Measurements from ENCODE around the gene ERC2. TPM values are rescaled to one million over a fixed set of nuclear protein-coding genes. Genes with fewer than 3 reads are reported as not detected.
A peak's percentile ranks its signal among the peaks of the same experiment; 100 is the strongest.

Gene ERC2
- total RNA-seq, 1 donor from 2014 or later, result under 0.01 TPM

DNA sequence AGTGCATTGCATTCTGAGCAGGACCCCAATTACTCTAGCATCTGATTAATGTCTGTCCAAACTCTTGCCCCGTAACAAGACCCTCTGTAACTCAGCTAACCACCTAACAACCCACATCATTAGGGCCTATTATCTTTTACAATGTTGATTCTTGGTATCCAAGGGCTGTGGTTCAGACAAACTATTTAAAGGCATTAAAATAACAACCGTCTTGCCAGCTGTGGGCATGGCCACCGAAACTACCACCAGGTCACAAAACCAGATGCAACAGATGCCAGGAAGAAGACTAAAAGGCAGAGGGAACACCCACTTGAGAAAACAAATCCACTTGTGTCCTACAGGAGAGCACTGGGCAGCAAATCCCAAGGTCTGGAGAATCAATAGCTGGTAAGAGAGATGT, 262.9 kb downstream of the ERC2 start:
- no peak for FAIRE-seq
- TF ChIP-seq, protein P1, sequence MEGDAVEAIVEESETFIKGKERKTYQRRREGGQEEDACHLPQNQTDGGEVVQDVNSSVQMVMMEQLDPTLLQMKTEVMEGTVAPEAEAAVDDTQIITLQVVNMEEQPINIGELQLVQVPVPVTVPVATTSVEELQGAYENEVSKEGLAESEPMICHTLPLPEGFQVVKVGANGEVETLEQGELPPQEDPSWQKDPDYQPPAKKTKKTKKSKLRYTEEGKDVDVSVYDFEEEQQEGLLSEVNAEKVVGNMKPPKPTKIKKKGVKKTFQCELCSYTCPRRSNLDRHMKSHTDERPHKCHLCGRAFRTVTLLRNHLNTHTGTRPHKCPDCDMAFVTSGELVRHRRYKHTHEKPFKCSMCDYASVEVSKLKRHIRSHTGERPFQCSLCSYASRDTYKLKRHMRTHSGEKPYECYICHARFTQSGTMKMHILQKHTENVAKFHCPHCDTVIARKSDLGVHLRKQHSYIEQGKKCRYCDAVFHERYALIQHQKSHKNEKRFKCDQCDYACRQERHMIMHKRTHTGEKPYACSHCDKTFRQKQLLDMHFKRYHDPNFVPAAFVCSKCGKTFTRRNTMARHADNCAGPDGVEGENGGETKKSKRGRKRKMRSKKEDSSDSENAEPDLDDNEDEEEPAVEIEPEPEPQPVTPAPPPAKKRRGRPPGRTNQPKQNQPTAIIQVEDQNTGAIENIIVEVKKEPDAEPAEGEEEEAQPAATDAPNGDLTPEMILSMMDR (IDR thresholded peaks at IDR 0.05; ENCODE audit: insufficient read depth, low read length, severe bottlenecking), result no peak

DNA sequence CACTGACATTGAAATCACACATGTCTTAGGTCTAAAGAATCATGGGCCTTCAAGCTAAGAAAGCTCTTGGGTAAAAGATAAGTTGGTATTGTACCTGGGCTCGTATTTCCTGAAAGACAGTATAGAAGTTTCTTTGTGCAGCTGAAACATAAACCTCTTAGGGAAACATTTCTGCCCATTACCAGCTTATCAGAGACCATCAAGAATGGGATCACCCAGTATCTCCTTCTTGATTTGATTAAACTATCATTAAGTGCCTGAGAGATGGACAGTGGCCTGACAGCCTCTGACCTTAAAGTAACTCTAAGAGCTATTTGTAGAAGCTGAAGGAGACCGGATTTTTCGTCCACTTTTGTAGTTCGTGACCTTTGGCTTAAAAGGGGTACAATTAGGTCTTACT, 265.3 kb downstream of the ERC2 start:
- TF ChIP-seq, protein P1 (IDR thresholded peaks at IDR 0.05; ENCODE audit: insufficient read depth, low read length, severe bottlenecking), result no peak
- DNase-seq (ENCODE audit: low read depth) (no peak), FAIRE-seq (no peak)
- Histone ChIP-seq H3K27me3 (ENCODE audit: control insufficient read depth, insufficient read depth, low read length) (no peaks in the 10 kb centered on the region), H3K4me3 (ENCODE audit: low read depth, low read length) (no peak overlapping the region), H3K36me3 (ENCODE audit: control insufficient read depth, insufficient read depth, low read length) (no peaks in the 10 kb centered on the region)

More for the DNA sequence above, 262.9 kb downstream of the ERC2 start:
- Histone ChIP-seq H3K27me3 (ENCODE audit: control insufficient read depth, insufficient read depth, low read length) (no peaks in the 10 kb centered on the region), H3K4me3 (ENCODE audit: low read depth, low read length) (no peak overlapping the region), H3K36me3 (ENCODE audit: control insufficient read depth, insufficient read depth, low read length) (no peaks in the 10 kb centered on the region)
- DNase-seq (ENCODE audit: low read depth), result no peak

DNA sequence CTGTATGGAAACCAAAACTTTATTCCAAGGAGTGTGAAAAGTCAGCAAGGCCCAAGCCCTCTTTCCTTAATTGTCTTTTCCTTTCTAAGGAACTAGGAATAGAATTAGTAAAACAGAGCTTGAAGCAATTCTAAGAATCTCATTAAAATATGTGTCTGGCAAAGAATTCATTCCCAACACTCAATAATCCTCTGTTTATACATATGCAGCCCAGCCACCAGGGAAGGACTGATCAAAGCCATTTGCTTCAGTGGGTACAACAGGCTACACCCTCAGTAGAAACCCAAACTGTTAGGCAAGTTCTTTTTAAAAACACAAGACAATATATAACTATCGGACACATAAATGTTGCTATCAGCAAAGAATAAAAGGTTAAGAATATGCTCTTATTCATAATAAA, 266.9 kb downstream of the ERC2 start:
- FAIRE-seq (no peak), DNase-seq (ENCODE audit: low read depth) (no peak)
- no peaks in the 10 kb centered on the region for H3K36me3 ChIP-seq (ENCODE audit: control insufficient read depth, insufficient read depth, low read length)
- H3K4me3 ChIP-seq (ENCODE audit: low read depth, low read length), result no peak overlapping the region
- TF ChIP-seq, protein P1 (IDR thresholded peaks at IDR 0.05; ENCODE audit: insufficient read depth, low read length, severe bottlenecking), result no peak
- no peaks in the 10 kb centered on the region for H3K27me3 ChIP-seq (ENCODE audit: control insufficient read depth, insufficient read depth, low read length)

DNA sequence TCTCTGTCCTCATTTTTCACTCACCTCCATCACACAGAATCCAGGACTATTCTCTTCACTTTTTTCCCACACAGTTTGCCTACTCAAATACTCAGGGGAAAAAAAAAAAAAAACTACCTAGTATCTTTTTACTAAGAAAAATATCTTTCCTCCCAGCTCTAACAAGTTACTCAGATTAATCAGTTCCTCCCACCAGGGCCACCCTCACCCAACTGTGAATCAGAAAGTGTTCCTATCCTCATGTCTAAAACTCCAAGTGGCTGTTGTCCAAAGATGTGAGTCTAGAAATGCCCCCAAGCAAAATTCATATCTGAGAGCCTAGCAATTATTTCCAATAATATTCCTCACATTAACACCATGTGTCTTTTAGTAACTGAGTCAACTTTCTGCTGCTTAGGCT, 268.0 kb downstream of the ERC2 start:
- FAIRE-seq, result no peak
- no peak overlapping the region for H3K4me3 ChIP-seq (ENCODE audit: low read depth, low read length)
- peak; percentile 37 for DNase-seq (ENCODE audit: low read depth)
- no peaks in the 10 kb centered on the region for H3K27me3 ChIP-seq (ENCODE audit: control insufficient read depth, insufficient read depth, low read length)
- TF ChIP-seq, protein P1 (IDR thresholded peaks at IDR 0.05; ENCODE audit: insufficient read depth, low read length, severe bottlenecking), result no peak
- H3K36me3 ChIP-seq (ENCODE audit: control insufficient read depth, insufficient read depth, low read length), result no peaks in the 10 kb centered on the region

DNA sequence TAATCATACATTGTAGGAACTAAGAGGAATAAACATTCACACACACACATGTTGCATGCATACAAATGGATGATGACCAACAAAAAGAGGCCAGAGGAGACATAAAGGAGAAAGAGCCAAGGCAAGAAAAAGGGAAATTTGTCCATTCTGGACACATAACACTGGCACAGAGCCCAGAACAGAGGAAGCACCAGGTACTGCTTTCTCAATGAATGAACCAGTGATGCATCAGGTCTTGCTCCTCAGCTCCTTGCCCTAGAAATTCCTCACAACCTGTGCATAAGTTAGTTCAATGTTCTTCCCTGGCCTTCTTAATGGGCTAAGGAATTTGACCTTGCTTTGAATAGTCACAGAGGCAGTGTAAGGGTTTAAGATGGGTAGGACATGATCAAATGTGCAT, 270.3 kb downstream of the ERC2 start:
- no peak overlapping the region for H3K4me3 ChIP-seq (ENCODE audit: low read depth, low read length)
- H3K36me3 ChIP-seq (ENCODE audit: control insufficient read depth, insufficient read depth, low read length), result no peaks in the 10 kb centered on the region
- FAIRE-seq (no peak), DNase-seq (ENCODE audit: low read depth) (no peak)
- no peaks in the 10 kb centered on the region for H3K27me3 ChIP-seq (ENCODE audit: control insufficient read depth, insufficient read depth, low read length)
- TF ChIP-seq, protein P1 (IDR thresholded peaks at IDR 0.05; ENCODE audit: insufficient read depth, low read length, severe bottlenecking), result no peak

DNA sequence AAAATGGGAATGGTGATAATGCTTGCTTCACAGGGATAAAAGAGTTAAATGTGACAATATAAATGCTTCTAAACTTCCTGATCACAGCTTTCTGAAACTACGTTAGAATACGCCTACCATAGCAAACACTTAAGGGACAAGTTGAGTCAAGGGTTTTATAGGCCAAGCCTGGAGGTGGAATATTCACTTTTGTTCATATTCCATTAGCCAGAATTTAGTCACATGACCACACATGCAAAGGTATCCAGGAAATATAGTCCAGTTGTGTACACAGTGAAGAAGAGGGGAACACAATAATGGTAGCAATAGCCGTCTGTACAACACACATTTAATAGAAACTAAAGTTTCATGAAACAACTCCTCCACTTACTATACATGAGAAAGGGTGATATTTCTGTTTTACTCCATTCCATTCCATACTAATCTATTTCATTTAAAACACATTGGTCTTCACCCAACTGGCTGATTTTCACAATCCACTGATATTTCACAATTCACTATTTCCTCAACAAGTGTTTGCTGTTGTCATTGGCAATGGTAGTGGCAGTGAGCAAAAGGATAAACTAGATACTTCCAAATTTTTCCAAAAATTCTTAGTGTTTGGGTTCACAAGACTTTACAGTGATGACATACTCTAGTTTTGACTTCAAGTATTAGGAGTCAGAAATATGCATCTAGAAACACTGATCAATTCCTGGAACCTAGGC, 270.9 kb downstream of the ERC2 start:
- TF ChIP-seq, protein P1 (IDR thresholded peaks at IDR 0.05; ENCODE audit: insufficient read depth, low read length, severe bottlenecking), result no peak
- Histone ChIP-seq H3K4me3 (ENCODE audit: low read depth, low read length) (no peak overlapping the region), H3K36me3 (ENCODE audit: control insufficient read depth, insufficient read depth, low read length) (no peaks in the 10 kb centered on the region), H3K27me3 (ENCODE audit: control insufficient read depth, insufficient read depth, low read length) (no peaks in the 10 kb centered on the region)
- DNase-seq (ENCODE audit: low read depth) (no peak), FAIRE-seq (no peak)
